ENCODE data around the gene IGFBP7.

Gene IGFBP7, protein sequence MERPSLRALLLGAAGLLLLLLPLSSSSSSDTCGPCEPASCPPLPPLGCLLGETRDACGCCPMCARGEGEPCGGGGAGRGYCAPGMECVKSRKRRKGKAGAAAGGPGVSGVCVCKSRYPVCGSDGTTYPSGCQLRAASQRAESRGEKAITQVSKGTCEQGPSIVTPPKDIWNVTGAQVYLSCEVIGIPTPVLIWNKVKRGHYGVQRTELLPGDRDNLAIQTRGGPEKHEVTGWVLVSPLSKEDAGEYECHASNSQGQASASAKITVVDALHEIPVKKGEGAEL

DNA sequence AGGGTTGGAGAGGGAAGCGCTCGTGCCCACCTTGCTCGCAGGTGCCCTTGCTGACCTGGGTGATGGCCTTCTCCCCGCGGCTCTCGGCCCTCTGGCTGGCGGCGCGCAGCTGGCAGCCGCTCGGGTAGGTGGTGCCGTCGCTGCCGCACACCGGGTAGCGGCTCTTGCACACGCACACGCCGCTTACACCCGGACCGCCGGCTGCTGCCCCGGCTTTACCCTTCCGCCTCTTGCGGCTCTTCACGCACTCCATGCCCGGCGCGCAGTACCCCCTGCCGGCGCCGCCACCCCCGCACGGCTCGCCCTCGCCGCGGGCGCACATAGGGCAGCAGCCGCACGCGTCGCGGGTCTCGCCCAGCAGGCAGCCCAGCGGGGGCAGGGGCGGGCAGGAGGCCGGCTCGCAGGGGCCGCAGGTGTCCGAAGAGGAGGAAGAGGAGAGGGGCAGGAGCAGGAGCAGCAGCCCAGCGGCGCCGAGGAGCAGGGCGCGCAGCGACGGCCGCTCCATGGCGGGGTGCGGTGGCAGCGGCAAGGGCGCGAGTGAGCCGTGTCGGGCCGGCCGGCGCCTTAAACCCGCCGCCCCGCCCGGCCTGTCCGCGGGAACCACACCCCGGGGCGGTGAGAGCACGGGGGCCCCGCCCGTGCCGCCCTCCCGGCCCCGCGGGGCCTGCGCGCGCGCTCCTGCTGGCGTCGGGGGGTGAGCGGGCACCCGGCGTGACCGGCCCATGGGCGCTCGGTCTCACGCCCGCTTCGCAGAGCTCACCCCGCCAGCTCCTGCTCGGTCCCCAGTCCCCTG lies at the start of gene IGFBP7:
Gene IGFBP7, minus strand, starts transcription at position 539 of the 793 bp plus-strand sequence. Its CDS starts 34 bp downstream, at position 505.
- DNase-seq, result no peak

DNA sequence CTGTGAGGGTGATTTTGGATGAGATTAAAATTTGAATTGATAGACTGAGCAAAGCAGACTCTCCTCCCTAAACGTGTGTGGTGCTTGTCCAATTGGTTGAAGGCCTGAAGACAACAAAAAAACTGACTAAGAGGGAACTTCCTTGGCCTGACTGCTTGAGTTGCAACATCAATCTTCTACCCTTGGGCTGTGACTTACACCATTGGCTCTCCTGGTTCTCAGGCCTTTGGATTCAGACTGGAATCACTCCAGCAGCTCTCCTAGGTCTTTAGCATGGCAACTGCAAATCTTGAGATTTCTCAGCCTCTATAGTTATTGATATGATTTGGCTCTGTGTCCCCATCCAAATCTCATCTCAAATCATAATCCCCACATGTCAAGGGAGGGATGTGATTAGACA lies 49.7 kb upstream of the IGFBP7 start:
- no peak for DNase-seq

DNA sequence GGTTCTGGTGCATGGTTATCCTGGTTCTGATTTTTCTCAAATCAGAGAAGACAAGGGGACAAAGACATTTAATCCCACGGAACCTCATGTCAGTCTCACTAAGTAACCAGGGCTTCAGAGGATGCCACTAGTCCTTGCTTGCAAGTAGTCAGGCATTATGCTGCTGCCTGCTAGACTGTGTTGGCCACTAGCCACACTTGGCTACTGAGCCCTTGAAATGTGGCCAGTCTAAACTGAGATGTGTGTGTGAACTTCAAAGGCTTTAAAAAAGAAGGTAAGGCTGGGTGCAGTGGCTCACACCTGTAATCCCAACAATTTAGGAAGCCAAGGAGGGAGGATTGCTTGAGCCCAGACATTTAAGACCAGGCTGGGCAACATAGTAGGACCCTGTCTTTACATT lies 48.6 kb upstream of the IGFBP7 start:
- DNase-seq, result no peak

DNA sequence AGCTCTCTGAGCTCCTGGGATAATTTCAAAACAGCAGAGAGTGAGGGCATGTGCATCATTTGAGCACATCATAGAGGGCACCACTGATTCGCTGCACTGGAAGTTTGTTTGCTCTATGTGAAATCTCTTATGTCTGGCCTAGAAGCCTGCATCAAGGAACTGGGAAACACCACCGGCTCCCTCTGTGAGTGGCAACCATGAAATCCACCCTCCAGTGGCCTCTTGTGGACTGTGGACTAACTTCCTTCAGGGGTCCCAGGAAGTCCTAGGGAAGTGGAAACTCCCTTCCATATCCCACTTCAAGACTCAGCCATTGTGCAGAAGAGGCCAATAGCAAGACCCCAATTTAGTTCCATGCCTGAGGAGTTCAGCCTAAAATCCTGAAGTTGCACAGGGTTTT lies 48.0 kb upstream of the IGFBP7 start:
- DNase-seq, result no peak

DNA sequence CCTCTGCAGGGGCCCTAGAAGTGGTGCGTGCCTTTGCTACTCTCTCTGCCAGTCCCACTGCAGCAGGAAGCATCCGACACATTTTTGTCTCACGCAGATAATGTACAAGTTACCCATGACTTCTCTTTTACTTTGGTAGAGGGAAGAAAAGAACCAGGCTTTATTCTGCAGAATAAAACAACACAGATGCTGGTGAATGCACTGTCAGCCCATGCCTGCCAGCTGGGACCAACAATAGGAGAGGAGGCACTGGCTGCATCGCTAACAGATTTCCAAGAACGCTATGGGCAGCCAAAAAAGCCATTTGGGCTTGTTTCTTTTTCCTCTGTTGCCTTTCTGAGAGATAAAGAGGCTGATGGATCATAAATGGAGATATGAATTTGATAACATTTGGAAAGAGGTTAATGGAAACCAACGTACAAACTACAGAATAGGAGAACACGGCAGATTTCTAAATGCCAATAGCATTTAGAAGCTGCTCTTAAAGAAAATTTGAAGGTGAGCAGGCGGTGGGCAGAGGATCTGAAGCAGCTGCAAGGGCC lies 47.5 kb upstream of the IGFBP7 start:
- no peak for DNase-seq

DNA sequence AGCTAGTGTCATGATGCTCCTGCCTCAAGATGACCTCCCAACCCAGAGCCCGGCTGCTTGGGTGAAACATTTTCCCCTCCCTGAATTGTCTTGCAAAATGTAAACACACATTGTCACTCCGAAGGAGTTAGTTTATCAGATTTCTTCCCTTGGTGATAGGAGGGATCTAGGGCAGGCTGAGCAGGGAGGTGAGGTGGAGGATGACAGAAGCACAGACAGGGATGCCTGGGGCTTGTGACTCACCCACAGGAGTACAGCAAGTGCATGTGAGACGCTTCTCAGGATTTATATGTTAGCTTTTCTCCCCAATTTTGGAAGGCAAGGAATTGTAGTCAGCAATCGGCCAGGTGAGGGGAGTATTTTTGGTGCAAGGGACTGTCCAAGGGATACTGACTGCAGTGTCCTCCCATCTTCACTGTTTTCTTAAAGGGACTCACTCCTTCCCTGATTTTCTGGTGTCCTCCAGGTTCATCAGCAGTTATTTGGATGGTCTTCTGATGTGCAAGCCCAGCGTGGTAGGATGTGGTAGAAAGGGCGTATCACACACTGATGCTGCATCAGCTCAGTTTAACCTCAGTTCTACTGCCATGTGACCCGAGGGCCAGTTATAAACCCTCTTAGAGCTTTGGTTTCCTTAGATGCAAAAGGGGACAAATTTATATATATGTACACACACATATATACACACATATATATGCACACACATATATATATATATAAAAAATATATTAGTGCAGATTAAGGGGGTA lies 46.2 kb upstream of the IGFBP7 start:
- no peak for DNase-seq

DNA sequence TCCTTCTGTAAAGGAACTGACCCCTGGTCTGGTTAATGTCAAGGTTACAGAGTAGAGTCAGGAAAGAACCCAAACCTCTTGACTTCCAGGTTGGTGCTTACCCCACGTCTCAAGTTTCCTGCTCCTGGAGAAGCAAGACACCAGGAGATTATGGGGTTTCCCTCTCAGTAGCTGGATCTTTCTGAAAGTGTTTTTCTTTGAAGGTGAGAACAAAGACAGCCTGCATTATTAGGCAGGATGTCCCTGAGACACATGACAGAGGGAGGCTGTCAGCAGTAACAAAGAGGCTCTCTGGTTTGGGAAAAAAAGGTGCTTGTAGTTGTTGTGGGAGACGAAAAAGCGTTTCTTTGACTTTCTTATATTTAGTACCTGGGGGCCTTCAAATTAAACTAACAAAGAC lies 44.7 kb upstream of the IGFBP7 start:
- DNase-seq, result no peak

DNA sequence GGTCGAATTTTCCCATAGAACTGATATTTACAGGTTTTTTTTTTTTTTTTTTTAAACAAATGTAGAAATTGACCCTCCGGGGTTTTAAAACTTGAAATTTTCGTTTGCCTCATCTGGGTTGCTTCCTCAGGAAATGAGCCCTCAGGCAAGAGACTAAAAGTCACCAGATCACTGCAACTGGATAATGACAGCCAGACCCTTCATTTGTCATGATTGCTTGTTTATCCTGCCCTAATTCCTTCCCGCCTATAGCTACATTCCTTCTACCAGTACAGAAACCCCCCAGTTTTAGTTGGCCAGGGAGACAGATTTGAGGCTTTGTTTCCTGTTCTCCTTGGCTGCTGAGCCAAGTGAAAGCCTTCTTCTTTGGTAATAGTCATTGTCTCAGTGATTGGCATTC lies 44.0 kb upstream of the IGFBP7 start:
- DNase-seq, result no peak

DNA sequence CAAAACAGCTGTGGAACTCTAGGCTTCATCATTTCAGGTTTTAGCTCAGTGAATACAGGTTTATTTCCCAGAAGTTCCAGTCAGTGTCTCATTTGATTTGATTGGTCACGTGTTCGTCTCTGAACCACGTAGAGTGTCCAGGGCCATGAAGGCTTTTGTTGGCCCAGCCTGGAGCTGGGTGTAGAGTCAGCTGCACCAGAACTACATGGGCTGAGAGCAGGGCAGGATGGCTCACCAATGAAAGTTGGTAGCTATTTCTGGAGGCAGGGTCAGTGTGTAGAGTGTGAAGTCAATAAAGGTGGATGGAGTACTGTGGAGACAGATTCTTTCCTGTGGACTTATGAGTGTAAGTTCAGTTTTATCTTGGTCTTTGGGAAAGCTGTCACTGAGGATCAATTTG lies 43.0 kb upstream of the IGFBP7 start:
- no peak for DNase-seq

DNA sequence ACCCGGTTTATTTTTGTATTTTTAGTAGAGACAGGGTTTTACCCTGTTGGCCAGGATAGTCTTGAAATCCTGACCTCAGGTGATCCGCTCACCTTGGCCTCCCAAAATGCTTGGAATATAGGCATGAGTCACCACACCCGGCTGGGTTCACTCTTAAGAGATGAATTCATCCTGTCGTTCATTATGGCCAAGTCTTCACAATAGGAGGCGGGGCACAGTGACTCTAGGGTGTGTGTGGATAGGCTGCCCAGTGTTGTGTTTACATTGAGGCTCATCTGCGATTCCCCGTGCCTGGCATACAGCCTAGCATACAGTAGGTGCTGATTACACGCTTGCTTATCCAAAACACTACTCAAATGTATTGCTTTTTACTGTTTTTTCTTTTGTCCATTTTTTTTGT lies 41.3 kb upstream of the IGFBP7 start:
- no peak for DNase-seq

DNA sequence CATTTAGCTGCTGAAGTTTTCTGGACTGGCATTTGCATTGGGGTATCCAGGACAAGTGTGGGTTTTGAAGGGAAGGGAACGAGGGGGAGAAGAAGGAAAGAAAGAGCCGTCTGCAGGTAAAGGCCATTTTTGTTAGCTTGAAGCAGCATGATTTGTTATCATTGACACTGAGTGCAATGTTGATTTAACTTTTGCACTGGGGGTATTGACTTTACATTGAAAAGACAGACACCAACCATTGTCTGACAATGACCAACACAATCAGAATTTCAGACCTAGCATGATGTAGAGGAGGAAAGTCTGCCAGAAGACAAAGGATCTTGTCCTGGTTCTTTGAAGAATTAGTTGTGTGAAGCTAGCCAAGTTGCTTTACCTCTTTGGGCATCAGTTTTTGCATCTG lies 39.6 kb upstream of the IGFBP7 start:
- DNase-seq, result no peak

DNA sequence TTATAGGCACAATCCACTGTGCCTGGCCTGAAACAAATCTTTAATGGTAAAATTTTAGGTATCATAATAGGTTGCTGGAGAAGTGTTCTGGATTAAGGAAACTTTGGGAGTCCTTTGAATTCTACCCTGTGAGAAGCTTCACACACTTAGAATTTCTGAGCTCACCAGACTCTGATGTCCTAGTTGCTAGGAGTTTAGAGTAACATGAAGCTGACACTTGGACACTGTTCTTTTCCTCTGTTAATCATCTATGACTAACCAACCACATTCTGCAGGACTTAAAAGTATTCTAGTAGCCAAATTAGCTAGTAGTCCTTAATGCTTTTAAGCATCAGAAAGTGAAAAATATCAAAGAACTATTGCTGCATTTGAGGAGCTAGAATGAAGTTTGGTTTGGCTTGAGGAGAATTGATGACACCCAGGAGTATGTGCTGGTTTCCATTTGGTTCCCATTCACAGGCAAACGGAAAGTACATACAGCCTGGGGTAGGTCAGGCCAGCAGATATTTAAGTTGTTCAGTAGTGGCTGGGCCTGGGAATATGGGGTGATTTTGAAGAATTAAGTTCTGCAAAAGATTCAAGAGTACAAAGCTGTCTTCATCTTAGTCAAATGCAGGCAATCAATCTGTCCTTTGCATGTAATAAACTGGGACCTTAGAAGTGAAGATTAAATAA lies 38.8 kb upstream of the IGFBP7 start:
- DNase-seq, result no peak

DNA sequence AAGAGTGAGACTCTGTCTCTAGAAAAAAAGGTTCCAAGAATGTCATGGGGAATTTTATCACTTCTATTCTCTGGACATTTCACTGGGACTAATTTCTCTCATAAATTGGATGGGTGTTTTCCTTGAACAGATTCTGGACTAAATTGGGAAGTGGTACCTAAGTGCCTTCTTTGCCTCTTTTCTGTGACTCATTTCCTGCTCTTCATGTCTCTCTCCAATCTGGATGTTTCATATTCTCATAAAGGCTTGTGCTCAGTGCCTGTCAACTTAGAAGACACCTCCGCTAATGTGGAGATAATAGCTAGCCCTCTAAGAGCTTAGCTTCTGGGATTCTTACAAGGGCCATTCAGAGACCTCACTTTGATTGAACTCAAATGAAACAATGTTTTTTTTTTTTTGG lies 38.0 kb upstream of the IGFBP7 start:
- DNase-seq, result no peak

DNA sequence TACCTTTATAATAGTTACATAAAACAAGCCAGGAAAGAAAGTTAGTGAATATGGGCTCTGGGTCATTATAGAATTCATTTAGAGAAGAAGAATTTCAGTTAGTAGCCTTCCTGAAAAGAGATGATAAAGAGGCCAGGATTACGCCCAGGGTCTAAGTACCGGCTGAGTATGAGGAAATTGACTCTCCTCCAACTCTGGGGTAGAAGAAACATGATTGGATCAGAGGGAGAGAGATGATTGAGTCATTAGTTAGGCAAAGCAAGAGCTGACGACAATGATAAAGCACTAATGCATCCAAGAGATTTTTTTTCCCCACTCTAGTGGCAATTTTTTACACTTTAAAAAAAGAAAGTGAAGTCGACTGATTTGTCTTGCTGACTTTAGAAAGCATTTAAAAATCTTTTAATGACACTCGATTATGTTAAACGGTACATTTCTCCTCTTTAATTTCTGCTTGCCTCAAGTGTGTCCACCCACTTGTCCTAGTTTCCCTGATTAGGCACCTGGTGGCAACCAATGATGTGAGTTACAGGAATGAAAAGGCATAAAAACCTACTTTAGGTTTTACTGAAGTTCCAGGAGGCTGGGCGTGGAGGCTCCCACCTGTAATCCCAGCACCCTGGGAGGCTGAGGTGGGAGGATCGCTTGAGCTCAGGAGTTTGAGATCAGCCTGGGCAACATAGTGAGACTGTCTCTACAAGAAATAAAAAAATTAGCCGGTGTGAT lies 37.3 kb upstream of the IGFBP7 start:
- no peak for DNase-seq

DNA sequence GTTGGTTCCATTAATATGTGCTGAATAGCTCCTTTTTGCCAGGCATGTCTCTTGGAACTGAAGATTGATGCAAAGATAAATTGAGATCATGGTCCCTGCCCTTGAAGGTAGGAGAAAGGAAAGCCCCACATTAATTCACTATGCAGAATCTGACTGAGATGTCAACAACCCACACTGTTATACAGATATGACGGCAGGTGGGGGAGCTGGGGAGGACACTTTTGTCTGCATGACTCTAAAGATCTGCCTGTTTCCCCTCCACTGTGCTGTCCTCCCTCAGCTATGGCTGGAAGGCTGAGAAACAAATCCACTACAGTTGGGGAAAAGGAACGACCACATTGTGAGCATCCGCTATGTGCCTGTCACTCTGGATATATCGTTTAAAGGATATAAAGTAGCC lies 36.3 kb upstream of the IGFBP7 start:
- DNase-seq, result no peak

DNA sequence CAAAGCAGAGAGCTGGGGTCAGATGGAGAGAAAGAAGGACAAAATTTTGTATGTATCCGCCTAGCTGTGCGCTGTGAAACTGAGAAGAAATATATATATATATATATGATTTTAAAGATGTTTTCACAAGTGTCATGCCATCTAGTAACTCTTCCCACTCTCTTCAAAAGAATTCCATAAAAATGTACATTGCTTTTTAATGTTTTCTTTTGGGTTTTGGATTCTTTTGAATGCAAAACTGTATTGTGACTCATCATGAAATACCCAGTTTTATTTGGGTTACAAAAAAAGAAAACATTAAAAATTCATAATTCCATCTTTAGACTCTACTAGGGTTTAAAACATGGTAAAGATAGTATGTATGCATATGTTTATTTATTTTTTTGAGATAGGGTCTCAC lies 34.3 kb upstream of the IGFBP7 start:
- no peak for DNase-seq

DNA sequence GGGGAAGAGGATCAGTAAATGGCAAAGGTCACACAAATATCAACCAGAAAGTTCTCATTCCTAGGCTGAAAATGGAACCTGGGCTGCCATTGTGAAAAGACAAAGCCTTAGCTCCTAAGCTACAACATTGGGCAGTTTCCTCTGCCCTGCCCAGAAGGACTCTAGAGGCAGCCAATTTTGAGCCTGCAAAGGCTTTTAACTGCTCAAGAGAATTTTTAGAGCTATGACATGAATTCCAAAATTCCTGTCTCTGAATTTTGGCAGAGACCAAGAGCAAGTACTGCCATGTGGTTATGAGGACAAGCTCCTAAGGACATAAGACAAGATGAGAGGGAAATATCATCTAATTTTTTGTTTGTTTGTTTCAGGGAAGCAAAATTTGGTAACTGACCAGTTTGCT lies 29.6 kb upstream of the IGFBP7 start:
- no peak for DNase-seq

DNA sequence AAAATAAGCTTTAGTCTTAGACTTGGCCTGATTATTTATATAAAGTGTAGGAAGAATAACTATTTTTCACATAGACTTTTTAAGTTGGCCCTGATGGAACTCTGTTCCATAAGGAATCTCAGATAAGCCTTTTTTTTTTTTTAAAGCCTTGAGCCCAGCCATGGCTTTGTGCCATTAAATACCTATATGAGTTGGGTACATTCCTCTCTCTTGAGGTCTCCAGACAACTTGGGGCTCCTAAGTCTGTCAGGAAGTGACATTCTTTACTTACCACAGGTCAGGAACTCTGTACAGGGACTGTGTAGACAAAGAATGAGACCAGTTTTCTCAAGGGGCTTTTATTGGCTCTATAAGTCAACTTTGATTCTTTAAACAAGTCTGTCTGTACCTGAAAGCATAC lies 27.1 kb upstream of the IGFBP7 start:
- no peak for DNase-seq

DNA sequence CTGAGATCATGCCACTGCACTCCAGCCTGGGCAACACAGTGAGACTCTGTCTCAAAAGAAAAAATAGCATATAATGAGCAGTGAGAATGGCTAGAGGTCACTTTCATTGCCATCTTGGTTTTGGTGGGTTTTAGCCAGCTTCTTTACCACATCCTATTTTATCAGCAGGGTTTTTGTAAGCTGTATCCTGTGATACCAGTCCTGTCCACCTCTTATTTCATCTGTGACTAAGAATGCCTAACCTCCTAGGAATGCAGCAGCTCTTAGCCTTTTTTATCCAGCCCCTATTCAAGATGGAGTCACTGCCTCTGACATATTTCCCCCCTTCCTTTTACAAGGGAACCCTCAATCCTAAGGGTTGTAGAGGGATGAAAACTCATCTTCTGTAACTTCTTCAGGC lies 26.1 kb upstream of the IGFBP7 start:
- DNase-seq, result no peak

DNA sequence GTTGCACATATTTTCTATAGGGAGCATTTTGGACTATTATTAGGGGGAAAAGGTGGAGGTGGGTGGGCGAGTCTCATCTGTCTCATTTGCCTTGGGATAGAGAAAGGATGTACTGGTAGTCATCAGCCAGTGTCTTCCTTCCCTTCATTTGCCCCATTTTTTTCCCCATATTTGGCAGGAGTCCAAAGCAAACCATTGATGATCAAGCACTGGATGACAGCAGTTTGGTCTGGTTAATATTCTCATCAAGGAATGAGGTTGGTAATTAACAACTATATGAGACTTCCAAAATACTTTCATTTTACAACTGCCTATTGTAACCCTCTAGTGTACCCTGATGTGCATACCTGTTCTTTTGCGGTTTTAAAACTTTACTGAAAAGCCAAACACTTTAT lies 22.6 kb upstream of the IGFBP7 start:
- DNase-seq, result no peak

DNA sequence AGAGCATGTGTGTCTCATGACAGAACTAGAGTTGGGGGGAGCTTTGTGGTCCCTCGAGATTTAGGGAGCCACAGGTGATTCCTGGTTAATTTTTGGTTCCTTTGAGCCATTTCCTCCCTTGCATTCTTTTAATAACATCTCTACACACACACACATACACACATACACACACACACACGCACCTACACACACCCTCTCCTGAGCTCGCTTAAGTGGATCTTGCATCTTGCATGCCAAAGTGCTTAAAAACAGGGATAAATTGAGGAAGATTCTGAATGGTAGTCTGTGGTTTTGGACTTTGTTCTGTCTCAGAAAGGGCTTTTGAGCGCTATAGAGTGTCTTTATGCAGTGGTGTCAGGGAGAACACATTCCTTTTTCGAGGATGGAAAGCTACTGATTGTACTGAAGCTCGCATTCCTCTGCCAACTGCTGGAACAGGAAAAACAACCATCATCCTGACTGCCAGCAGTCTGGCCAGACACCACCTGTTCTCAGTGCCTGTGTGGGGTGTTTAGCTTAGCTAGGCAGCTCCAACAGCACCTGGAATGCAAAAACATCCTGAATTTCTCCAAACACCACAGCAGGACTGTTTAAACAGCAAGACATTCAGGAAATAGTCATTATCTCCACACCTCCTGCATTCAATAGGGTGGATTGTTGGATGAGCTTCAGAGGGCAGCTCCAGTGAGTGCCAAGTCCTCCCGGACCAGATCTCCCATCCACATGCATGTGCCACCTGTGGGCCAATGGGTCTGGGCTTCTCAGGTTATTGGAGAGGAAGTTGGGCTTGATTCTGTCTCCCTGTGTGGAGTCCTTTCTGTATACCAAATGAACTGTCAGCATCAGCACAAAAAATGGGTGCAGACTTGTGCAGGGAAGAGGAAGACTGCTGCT lies 21.9 kb upstream of the IGFBP7 start:
- DNase-seq, result peak; percentile 3
